RWPE2 (cell line): Measurements from ENCODE around the gene RPL4.

ENCODE experiments used
- ATAC-seq: fragments of 200-7000 bp; cut with Tn5 transposase; 3 replicates; pipeline ENCODE4 v1.9.1; 2021; ENCODE audit warnings: low read depth
- DNase-seq: peaks from one replicate; pipeline ENCODE4 v3.0.0-alpha.2; 2020; ENCODE audit warnings: low spot score
- H3K27ac ChIP-seq: fragments of 450-650 bp; 2 replicates; pipeline ENCODE4 v1.5.1; 2017; ENCODE audit warnings: mild to moderate bottlenecking; ENCODE audit not compliant: poor library complexity, severe bottlenecking
- H3K27me3 ChIP-seq: fragments of 250-450 bp; sonication (Bioruptor Pico); 2 replicates; pipeline ENCODE4 v1.5.1; 2021; ENCODE audit warnings: mild to moderate bottlenecking, moderate library complexity; ENCODE audit not compliant: insufficient read depth, poor library complexity, severe bottlenecking
- H3K36me3 ChIP-seq: fragments of 250-450 bp; sonication (Bioruptor Pico); 2 replicates; pipeline ENCODE4 v1.5.1; 2020; ENCODE audit warnings: low read depth, mild to moderate bottlenecking, moderate library complexity
- H3K4me1 ChIP-seq: fragments of 250-450 bp; sonication (Bioruptor Pico); 2 replicates; pipeline ENCODE4 v1.5.1; 2021; ENCODE audit warnings: mild to moderate bottlenecking, moderate library complexity; ENCODE audit not compliant: insufficient read depth, poor library complexity, severe bottlenecking
- H3K4me3 ChIP-seq: fragments of 250-450 bp; sonication (Bioruptor Pico); 2 replicates; pipeline ENCODE4 v1.5.1; 2021; ENCODE audit warnings: mild to moderate bottlenecking, moderate library complexity; ENCODE audit not compliant: severe bottlenecking
- H3K9me3 ChIP-seq: fragments of 250-450 bp; sonication (Bioruptor Pico); 2 replicates; pipeline ENCODE4 v1.5.1; 2021; ENCODE audit warnings: mild to moderate bottlenecking, moderate library complexity; ENCODE audit not compliant: severe bottlenecking
- TF ChIP-seq, protein P1 (sequence below): fragments of 450-650 bp; IDR thresholded peaks from one replicate; pipeline ENCODE4 v1.5.1; 2017; ENCODE audit warnings: mild to moderate bottlenecking, moderate library complexity; ENCODE audit not compliant: poor library complexity, severe bottlenecking

RPL4 gene

DNA sequence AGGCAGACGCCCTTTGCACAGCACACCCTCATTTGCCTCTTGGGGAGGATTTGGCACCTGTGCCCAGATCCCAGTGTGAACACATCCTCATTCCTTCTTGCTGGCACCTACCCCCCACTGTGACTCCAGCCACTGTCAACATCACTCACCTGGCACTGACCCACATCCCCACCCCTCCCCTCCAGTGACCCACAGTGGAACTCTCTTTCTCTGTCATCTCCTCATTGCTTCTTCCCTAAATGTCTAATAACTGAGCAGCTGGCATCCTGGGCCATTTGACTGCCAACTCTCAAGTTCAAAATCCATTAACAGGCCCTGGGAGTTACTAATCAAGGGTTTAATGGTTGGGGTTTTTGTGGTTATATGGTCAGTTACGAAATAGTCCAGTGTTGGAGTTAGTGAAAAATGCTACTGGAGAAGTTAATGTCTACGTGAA, 21.5 kb downstream of the RPL4 start:
- TF ChIP-seq, protein P1, sequence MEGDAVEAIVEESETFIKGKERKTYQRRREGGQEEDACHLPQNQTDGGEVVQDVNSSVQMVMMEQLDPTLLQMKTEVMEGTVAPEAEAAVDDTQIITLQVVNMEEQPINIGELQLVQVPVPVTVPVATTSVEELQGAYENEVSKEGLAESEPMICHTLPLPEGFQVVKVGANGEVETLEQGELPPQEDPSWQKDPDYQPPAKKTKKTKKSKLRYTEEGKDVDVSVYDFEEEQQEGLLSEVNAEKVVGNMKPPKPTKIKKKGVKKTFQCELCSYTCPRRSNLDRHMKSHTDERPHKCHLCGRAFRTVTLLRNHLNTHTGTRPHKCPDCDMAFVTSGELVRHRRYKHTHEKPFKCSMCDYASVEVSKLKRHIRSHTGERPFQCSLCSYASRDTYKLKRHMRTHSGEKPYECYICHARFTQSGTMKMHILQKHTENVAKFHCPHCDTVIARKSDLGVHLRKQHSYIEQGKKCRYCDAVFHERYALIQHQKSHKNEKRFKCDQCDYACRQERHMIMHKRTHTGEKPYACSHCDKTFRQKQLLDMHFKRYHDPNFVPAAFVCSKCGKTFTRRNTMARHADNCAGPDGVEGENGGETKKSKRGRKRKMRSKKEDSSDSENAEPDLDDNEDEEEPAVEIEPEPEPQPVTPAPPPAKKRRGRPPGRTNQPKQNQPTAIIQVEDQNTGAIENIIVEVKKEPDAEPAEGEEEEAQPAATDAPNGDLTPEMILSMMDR: no peak
- no peak overlapping the region for H3K4me3 ChIP-seq
- peaks cover 75% of the 10 kb centered on the region for H3K36me3 ChIP-seq
- no peaks in the 10 kb centered on the region for H3K9me3 ChIP-seq
- ATAC-seq: 0 out of 3 replicates have a peak, but pooled peaks have one; percentile 2
- peak; percentile 52 for DNase-seq
- H3K27me3 ChIP-seq: no peaks in the 10 kb centered on the region
- peak overlapping the region; percentile 60 for H3K27ac ChIP-seq
- peaks cover 18% of the 10 kb centered on the region for H3K4me1 ChIP-seq

DNA sequence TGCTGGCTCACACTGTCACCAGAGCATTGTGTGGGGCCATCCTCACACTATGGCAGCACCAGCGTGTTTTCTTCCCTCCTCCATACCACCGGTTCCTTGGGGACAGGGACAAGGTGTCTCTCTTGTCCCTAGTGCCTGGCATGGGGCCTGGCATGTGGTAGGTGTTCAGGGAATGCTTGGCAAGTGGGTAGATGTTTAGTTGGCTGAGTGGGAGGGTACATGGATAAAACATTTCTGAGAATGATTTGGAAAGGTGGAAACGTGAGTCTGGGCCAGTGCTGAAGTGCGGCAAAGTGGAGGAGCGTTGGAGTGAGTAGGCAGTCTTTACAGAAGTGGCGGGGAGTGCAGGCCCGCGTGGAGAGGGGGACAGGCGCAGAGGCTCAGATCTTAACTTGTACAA, 22.1 kb downstream of the RPL4 start:
- Histone ChIP-seq H3K36me3 (peaks cover 69% of the 10 kb centered on the region), H3K4me1 (peaks cover 18% of the 10 kb centered on the region), H3K9me3 (no peaks in the 10 kb centered on the region), H3K27me3 (no peaks in the 10 kb centered on the region), H3K27ac (peak overlapping the region; percentile 60), H3K4me3 (no peak overlapping the region)
- peak; percentile 32 for DNase-seq
- no peak for ATAC-seq
- TF ChIP-seq, protein P1: no peak

DNA sequence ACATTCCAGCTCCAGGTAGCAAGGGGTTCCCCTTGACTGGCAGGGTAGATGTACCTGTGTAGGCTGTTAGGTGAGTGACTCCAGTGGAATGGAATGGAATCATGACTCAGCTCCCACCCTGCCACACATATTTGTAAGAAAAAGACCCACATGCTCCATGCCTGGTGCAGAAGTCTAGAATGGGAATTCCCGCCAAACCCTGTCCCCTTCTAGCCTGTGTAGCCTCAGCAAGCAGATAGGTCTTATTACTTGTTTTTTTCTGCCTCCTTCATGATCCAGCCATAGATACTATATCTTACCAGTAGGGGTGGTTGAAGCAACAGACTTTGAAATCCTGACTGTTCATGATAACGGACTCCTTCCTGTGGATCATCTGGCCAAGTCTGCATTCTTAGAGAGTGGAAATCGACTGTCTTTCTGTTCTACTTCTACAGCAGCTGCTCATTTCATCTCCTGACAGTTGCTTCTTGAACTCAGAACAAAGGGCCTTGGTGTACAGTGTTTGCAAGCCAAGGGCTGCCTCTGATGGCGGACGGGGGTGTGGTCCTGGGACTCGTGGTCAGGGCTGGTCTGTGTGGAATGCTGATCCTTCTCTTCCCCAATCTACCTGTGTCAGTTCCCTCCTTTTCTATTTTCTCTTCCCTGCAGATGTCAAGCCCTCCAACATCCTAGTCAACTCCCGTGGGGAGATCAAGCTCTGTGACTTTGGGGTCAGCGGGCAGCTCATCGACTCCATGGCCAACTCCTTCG, 23.4 kb downstream of the RPL4 start:
- H3K27ac ChIP-seq: peak overlapping the region; percentile 60
- H3K4me1 ChIP-seq: peaks cover 18% of the 10 kb centered on the region
- peak; percentile 83 for DNase-seq
- no peaks in the 10 kb centered on the region for H3K9me3 ChIP-seq
- peak; percentile 94 for ATAC-seq
- no peaks in the 10 kb centered on the region for H3K27me3 ChIP-seq
- peaks cover 57% of the 10 kb centered on the region for H3K36me3 ChIP-seq
- H3K4me3 ChIP-seq: no peak overlapping the region
- TF ChIP-seq, protein P1: no peak

DNA sequence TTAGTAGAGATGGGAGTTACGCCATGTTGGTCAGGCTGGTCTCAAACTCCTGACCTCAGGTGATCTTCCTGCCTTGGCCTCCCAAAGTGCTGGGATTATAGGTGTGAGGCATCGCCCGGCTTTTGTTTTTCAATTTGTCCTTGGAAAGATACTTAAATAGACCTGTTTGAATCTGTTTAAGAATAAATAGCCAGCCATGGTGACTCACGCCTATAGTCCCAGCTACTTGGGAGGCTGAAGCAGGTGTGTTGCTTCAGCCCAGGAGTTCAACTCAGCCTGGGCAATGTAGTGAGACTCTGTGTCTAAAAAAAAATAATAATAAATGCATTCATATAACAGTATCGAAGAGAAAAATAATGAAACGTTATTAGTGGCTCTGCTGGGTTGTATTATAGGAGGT, 24.4 kb downstream of the RPL4 start:
- H3K27ac ChIP-seq: peak overlapping the region; percentile 60
- H3K36me3 ChIP-seq: peaks cover 50% of the 10 kb centered on the region
- H3K4me1 ChIP-seq: peaks cover 18% of the 10 kb centered on the region
- ATAC-seq (peak; percentile 26; the same call in 1 of the 3 replicates), DNase-seq (peak; percentile 41)
- H3K9me3 ChIP-seq: no peaks in the 10 kb centered on the region
- no peak overlapping the region for H3K4me3 ChIP-seq
- no peaks in the 10 kb centered on the region for H3K27me3 ChIP-seq
- TF ChIP-seq, protein P1: no peak

DNA sequence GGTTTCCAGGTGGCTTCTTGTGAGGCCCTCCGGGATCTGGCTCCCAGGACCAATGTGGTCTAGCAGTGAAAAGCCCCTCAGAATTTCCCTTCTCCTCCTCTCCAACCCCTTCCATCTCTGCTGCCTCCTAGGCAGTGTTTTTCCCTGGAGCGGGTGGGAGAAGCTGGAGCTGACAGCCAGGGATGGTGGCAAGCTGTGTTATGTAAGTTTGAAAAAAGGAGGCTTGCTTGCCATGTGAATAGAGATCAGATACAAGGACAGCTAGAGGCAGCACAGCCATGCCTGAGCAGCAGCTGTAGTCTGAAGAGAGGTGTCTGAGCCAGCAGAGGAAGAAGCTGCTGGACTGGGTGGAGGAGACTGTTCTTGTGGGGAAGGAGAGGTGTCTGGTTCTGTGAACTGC, 27.6 kb downstream of the RPL4 start:
- peaks cover 23% of the 10 kb centered on the region for H3K4me1 ChIP-seq
- no peaks in the 10 kb centered on the region for H3K9me3 ChIP-seq
- peak; percentile 50 for DNase-seq
- no peak for ATAC-seq
- H3K27me3 ChIP-seq: no peaks in the 10 kb centered on the region
- H3K27ac ChIP-seq: no peak overlapping the region
- TF ChIP-seq, protein P1: no peak
- peaks cover 43% of the 10 kb centered on the region for H3K36me3 ChIP-seq
- H3K4me3 ChIP-seq: no peak overlapping the region
